HG03558 (cell line): ENCODE results near the gene TWF2.

Experiments
- ATAC-seq: cut with Tn5 transposase; IDR thresholded peaks from one replicate; pipeline ENCODE4 v1.9.1; 2021; ENCODE audit warnings: moderate number of reproducible peaks; ENCODE audit not compliant: unreplicated experiment; ENCODE audit errors: extremely low read depth

The TWF2 gene

DNA sequence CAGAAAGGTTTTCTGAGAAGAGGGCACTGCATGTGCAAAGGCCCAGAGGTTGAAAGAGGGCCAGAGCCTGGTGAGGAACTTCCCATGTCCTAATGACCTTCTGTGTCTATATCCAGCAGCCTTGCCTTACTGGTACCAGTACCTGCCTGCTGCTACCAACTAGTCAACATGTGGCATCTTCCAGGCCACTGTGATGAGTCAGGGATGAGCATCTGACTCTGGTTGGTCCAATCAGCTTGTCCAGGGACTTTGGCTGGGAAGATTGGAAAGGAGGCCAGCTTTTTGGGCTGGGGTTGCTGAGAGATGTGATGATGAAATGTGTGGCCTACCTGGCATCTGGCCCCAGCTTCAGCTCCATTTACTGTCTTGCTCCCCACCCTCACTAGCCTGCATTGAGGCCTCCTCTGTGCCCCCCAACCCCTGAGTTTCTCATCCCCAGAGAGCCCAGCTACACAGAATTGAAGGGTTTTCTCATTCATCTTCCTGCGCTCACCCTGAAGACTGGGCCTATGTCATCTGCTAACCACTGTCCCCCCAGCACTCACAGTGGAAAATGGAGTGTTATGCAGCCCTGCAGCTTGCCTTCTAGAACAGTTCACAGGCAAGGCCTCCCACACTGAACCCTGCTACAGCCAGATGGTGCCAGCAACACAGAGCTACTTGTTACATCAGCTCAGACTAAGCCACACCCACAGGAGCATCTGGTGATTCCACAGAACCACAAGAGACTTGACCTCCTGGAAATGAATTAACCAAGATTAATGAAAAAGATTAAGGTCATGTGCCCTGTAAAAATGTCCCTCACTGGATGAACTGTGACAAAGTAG lies 1.3 kb upstream of the TWF2 start:
- ATAC-seq = no peak

- no peak for ATAC-seq
Measured at GRCh38 chr3:52238193-52238760, 681 bp downstream of the TWF2 start.

- ATAC-seq = no peak
Measured at GRCh38 chr3:52237657-52238172, 1.2 kb downstream of the TWF2 start.

GRCh38 chr3:52237006-52237656 lies 1.8 kb downstream of the TWF2 start:
- ATAC-seq = no peak

DNA sequence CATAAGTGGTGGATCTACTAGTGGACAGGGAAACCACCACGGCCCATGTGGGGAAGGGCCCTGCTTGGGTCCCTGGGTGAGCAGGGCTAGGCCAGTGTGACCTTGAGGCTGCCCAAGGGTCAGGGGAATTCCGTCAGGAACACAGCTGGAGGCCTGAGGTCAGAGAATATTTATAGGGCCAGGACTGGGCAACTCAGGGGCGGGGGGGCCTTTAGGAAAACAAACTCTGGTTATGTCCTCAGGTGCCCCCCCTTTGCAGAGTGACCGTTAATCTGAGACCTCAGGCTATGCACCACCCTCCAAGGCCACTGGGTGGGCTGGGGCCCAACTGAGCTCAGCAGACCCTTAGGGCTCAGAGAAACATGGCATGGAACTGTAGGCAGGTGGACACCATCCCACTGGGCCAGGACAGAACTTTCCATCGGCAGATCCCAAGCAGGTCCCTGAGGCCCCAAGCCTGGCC lies 2.5 kb downstream of the TWF2 start:
- ATAC-seq = no peak

GRCh38 chr3:52234516-52235447 lies 4.2 kb downstream of the TWF2 start:
- ATAC-seq = no peak

- ATAC-seq = no peak
Measured at GRCh38 chr3:52233968-52234367, 5.0 kb downstream of the TWF2 start.

GRCh38 chr3:52233108-52233591 lies 5.8 kb downstream of the TWF2 start:
- ATAC-seq = no peak

DNA sequence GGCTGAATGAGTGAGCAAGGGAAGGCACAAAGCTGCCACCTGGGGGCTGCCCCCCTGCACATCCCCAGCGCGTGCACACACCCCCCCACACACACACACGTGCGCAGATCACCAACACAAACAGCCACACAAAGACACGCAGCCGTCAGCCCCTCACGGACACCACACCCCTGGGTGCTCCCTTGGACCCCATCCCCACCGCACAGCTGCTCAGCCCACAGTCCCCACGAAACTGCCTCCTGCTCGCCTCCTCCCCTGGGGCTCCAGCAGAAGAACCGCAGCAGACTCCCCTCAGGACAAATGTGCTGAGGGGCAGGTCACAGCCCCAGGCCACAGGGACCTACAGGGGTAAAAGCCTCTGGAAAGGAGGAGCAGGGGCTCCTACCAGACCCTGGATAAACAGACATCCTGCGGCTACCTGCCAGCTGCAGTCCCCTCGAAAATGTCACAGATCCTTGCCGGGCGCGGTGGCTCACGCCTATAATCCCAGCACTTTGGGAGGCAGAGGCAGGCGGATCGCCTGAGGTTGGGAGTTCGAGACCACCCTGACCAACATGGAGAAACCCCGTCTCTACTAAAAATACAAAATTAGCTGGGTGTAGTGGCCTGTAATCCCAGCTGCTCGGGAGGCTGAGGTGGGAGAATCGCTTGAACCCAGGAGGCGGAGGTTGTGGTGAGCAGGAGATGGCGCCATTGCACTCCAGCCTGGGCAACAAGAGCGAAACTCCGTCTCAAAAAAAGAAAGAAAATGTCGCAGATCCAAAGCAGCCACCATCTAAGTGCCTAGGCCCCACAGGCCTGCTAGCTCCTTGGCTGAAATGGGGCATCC lies 6.5 kb downstream of the TWF2 start:
- ATAC-seq = no peak

- no peak for ATAC-seq
Measured at GRCh38 chr3:52231502-52232278, 7.3 kb downstream of the TWF2 start.

DNA sequence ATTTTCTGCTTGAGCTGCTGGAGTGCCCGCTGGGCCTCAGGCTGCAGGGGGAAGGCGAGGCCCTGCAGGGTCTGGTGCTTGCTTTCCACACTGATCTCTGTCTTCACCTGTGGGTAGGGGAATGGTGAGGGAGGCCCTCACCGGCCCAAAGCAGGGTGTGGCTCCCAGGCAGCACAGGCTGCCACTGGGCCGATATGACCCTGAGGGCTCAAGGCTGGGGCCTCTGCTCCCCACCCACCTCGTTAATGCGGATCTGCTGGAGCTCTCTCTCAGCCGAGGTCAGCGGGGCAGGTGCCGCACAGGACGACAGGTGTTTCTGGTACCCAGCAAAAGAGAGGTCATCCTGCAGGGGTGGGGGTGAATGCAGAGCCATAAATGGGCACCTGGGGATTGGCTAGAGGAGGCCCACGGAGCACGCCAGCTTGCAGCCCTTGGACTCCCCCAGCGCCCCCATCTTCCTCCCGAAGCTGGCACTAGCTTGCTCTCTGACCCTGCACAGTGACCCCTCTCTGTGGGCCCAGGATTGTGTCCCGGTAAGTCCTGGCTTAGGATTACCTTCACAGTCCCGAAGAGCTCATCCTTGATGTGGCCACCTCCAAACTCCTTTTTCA lies 8.0 kb downstream of the TWF2 start:
- ATAC-seq = no peak

DNA sequence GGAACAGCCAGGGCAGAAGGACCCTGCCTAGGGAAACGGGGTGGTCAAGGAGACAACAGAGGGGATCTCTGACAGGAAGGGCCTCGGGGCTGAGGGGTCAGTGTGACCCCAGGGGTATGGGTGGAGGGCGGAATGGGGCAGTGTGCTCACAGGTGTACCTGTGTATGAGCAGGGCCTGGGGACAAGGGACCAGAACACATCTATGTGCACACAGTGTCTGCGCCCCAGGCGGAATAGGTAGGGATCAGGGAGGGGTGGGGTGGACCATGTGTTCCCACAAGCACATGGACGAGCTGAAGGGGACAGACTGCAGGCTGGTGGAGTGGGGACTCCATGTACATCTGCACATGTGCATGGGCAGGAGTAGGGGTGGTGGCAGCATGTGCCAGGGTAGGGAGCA lies 8.5 kb downstream of the TWF2 start:
- ATAC-seq = no peak

- ATAC-seq = no peak
Measured at GRCh38 chr3:52229656-52230055, 9.3 kb downstream of the TWF2 start.

DNA sequence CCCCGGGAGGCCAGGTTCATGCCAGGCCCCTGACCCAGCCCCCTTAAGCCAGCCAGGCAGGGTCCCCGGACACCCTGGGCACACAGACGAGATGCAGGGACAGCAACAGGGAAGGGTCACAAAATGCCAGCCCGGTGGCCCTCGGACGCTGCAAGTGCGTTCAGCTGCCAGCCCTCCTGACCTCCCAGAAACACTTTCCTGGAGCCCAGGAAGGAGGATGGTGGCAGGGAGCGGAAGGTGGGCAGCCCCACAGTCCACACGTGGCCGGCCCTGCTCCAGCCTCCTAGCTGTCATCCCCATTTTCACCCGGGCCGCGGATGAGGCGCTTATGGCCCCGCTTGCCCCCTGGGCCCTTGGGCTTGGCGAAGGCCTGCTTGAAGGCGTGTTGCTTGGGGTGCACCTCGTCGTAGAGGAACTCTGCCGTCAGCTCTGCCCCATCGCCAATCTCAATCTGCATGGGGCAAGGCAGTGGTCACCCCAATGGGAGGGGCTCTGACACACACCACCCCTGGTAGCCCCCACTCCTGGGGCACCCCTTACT lies 10.1 kb downstream of the TWF2 start:
- no peak for ATAC-seq

- ATAC-seq = no peak
Measured at GRCh38 chr3:52228266-52228665, 10.7 kb downstream of the TWF2 start.

- ATAC-seq = no peak
Measured at GRCh38 chr3:52227766-52228165, 11.2 kb downstream of the TWF2 start.

- no peak for ATAC-seq
Measured at GRCh38 chr3:52227117-52227516, 11.8 kb downstream of the TWF2 start.
